GM18858 (cell line): Measurements from ENCODE around the gene RBPMS2.
"Not testable (repeated sequence)": the region's sequence is repeated elsewhere in the genome, so short reads cannot be mapped to it uniquely, and the experiment has no call there.

Source experiments
- ATAC-seq: cut with Tn5 transposase; IDR thresholded peaks from one replicate; pipeline ENCODE4 v1.9.1; 2021; ENCODE audit not compliant: unreplicated experiment

RBPMS2 gene

GRCh38 chr15:64754663-64755426 lies 20.5 kb downstream of the RBPMS2 start:
- ATAC-seq, result no peak

DNA sequence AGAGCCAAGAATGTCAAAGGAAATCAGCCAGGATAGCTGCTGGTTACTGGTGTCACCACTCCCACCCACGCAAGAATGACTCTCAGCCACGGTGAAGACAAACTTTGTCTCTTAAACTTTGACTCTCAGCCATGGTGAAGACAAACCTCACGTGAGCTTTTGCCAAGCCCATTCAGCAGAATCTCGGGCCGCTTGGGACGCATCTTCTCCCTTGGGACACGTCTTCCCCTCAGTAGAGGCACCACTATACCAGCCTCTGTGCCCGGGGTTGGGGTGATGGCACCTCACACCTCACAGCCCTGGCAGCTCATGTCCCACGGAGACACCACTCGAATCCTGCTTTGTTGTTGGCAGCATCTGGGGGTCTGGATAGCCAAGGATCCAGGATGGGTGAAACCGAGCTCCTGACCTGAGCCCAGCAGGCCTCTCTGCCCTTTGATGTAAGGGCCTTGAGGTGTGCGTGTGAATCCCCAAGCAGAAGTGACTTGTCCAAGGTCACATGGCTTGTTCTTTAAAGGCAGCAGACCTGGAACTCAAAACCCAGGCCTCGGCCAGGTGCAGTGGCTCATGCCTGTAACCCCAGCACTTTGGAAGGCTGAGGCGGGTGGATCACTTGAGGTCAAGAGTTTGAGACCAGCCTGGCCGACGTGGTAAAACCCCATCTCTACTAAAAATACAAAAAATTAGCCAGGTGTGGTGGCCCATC lies 21.8 kb downstream of the RBPMS2 start:
- ATAC-seq, result no peak

GRCh38 chr15:64751464-64751863 lies 23.9 kb downstream of the RBPMS2 start:
- no peak for ATAC-seq

DNA sequence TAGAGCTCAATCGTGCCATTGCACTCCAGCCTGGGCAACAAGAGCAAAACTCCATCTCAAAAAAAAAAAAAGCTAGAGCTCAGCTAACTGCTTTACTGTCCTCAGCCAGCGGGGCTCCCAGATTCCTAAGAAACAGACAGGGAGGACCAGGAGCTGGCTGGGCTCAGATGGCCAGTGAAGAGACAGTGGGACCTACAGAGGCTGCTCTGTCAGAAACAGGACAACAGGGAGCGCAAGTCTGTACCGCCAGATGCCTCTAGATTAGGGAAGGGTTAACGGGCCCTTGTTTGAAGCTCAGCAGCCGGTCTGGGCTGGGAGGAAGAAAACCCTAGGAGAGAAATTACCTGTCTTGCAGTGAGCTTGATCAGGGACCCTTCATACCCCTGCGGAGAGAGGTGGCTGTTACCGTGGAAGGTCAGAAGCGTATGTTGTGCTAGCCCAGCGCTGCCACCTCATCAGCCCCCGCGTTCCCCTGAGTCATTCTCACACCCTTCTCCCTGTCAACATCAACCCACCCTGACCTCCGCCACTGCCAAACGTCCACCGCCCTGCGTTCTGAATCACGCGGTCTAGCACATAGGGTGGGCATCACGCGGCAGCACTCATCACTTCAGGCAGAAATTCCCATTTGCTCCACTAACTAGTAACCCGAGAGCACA lies 25.3 kb downstream of the RBPMS2 start:
- no peak for ATAC-seq

GRCh38 chr15:64749167-64749566 lies 26.2 kb downstream of the RBPMS2 start:
- ATAC-seq, result no peak

GRCh38 chr15:64748251-64748650 lies 27.1 kb downstream of the RBPMS2 start:
- ATAC-seq, result no peak

DNA sequence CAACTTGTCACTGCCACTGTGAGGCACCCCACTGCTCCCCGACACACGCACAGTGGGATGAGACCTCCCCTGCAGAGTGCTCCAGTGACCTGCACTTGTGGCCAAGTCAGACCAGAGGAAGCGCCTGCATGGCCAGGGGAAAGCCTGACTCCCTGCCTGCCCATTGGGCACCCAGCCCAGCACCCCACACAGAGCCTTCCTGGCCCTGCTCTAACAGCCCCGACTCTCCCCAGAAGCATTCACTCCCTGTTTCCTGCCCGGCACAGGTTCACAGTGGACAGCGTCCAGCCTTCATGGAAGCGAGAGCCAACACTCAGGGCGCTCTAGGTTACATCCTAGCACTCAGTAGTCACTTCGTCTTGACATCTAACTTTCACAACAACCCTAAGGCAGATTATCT lies 27.8 kb downstream of the RBPMS2 start:
- no peak for ATAC-seq

- ATAC-seq, result no peak
Measured at GRCh38 chr15:64746921-64747320, 28.5 kb downstream of the RBPMS2 start.

GRCh38 chr15:64746356-64746755 lies 29.0 kb downstream of the RBPMS2 start:
- ATAC-seq, result no peak

- ATAC-seq, result no peak
Measured at GRCh38 chr15:64743691-64744090, 31.7 kb downstream of the RBPMS2 start.

DNA sequence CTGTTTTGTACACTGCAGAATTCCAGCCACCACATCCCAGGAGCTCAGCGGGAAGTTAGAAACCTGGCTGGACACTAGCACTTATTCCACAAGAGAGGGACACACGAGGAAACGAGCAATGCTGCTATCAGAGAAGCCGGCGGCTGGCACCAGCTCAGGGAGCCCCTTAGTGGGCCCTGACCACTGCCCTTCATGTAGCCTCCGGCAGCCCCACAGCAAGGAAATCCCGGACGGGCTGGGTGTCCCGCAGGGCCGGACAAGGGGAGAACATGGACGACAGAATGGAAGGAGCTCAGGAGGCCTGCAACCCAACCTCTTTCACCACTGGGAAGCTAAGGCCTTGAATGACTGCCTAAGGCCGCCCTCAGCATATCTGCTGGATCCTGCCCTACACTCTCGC lies 32.5 kb downstream of the RBPMS2 start:
- ATAC-seq, result no peak

DNA sequence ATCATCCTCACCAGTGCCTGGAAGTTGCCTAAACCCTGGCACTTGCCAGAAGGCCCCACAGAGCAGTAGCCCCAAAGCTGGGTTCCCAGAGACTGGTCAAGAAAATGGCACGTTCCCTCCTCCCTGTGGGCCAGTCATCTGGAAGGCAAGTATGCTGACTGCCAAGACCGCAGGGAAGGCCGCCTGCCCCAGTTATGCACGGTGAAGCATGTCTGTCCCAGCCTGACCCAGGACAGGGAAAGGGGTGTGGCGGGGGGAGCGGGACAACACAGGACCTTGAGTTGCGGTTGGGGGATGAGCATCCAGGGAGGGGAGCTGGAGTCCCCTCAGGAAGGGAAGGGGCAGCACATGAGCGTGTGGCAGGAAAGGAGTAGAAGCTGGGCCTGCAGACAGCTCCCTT lies 33.0 kb downstream of the RBPMS2 start:
- no peak for ATAC-seq

- not testable (repeated sequence) for ATAC-seq
Measured at GRCh38 chr15:64741708-64742107, 33.7 kb downstream of the RBPMS2 start.

DNA sequence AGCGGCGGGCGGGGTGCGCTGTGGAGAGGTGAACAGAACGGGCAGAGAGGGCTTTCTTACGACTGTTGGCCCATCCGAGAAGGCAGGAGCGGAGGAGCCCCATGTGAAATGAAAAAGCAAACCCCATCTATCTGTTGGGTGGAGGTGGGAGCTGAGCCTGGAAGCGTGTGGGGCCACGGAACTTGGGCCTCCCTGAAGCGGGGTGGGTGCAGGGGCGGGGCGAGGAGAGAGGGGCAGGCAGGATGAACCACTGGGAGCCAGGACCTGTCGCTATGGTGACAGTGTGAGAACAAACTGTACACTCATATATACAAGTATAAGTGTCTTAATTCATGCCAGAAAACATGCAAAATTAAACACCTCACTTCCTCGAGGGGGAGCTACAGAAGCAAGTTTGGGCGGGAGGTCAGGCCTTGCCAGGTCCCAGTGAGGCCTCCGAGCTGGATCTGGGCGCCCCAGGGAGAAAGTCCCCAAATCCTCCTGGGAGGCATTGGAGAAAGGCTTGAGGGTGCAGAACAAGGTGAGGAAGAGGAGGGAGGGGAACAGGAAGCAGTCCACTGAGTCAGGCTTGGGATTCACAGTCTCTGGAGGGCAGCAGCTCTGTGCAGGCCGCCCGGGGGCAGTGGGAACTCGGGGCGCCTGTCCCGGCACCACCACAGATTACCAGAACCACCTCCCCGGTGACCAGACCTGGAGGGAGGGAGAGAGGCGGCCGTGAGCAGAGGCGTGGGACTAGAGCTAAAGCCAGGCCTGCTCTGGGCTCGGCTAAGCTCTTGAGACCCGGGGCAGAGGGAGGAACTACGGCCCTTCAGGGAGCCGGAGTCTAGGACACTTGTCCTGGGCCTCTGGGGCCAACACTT lies 34.8 kb downstream of the RBPMS2 start:
- ATAC-seq, result no peak

- ATAC-seq, result no peak
Measured at GRCh38 chr15:64739577-64740143, 35.7 kb downstream of the RBPMS2 start.

DNA sequence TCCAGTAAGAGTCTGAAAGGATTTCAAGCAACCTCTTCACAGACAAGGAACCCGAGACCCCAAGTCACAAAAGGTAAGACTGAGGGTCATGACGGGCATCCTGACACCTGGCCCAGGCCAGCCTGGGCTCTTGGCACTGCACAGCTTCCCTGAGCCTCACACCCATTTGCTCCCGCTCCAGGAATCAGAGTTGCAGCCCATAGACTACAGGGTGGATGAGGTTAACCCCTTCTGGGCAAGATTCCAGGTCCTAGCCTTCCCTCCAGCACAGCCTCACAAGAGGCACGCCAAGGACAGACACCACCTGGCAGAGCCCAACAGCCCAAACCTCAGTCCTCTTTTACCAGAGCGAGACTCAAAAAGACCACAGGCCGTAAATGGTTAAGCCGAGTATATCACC lies 36.2 kb downstream of the RBPMS2 start:
- no peak for ATAC-seq

DNA sequence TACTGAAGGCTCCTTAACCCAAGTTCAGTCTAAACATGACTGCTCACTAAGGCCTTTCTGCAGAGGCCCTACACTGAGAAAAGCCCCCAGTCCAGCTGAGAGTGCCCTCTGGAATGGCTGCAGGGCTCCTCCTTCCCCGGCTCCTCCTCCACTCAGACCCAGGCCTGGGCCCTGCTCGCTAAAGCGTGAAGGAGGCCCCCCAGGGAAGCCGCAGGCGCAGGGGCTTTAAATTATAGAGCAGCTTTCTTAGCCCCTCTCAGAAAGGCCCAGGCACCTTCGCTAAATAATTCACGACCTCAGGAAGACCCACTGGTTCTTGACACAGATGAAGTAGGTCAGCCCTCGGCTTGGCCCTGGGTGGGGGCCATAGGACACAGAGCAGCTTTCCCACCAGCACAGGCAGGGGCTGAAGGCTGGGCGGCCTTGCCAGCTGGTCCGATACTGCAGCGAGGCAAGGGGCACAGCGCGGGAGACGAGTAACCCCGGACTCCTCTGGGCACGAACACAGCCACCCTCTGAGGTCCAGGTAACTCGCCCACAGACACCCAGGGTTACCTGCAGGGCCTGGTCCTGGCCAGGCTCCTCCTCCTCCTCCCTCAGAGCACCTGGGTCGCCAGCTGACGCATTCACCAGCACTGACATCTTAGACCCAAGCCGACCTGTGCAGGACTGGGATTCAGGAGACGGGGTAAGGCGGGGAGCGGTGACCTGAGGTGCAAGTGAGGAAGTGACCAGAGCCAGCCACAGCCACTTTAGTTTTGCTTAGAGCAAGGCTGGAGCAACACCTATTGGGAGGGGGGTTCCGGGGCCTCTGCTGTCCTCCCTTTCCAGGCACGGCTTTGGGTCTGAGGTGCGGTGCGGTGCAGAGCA lies 36.9 kb downstream of the RBPMS2 start:
- ATAC-seq, result no peak

GRCh38 chr15:64732156-64732860 lies 43.1 kb downstream of the RBPMS2 start:
- no peak for ATAC-seq

GRCh38 chr15:64731805-64732151 lies 43.6 kb downstream of the RBPMS2 start:
- ATAC-seq, result no peak
